DMS79 (cell line): ENCODE results near the gene PHF20.
"Not testable (repeated sequence)": the region's sequence is repeated elsewhere in the genome, so short reads cannot be mapped to it uniquely, and the experiment has no call there.

Experiments
- DNase-seq: peaks from one replicate; lab custom pipeline; 2025; lab: John Stamatoyannopoulos, UW

The PHF20 gene

GRCh38 chr20:35975576-35976373, 204.0 kb downstream of the PHF20 start:
- DNase-seq = no peak

- no peak for DNase-seq
These were observed 206.3 kb downstream of the PHF20 start for GRCh38 chr20:35978041-35978513.

- DNase-seq = no peak
These were observed 207.7 kb downstream of the PHF20 start for GRCh38 chr20:35979544-35979943.

- no peak for DNase-seq
These were observed 210.2 kb downstream of the PHF20 start for GRCh38 chr20:35981969-35982368.

- DNase-seq = no peak
These were observed 212.6 kb downstream of the PHF20 start for GRCh38 chr20:35984382-35984781.

GRCh38 chr20:35985806-35986205, 214.0 kb downstream of the PHF20 start:
- DNase-seq = no peak

- DNase-seq = no peak
These were observed 217.2 kb downstream of the PHF20 start for GRCh38 chr20:35988910-35989463.

- DNase-seq = no peak
These were observed 219.4 kb downstream of the PHF20 start for GRCh38 chr20:35991142-35991771.

- peak; percentile 1 for DNase-seq
These were observed 221.0 kb downstream of the PHF20 start for GRCh38 chr20:35992713-35993335.

- DNase-seq = peak; percentile 8
These were observed 223.2 kb downstream of the PHF20 start for GRCh38 chr20:35994994-35995453.

GRCh38 chr20:35996492-35996891, 224.7 kb downstream of the PHF20 start:
- not testable (repeated sequence) for DNase-seq
